CD4-positive, alpha-beta T cell treated with Interleukin-6 for 4 hours (primary cell): ENCODE measurements around the gene CAPZA2.
"Not testable (repeated sequence)": the region's sequence is repeated elsewhere in the genome, so short reads cannot be mapped to it uniquely, and the experiment has no call there.

Experiments used
- DNase-seq: peaks from one replicate; pipeline ENCODE4 v3.0.0-alpha.2; 2020; ENCODE audit warnings: mixed read lengths

CAPZA2 gene

DNA sequence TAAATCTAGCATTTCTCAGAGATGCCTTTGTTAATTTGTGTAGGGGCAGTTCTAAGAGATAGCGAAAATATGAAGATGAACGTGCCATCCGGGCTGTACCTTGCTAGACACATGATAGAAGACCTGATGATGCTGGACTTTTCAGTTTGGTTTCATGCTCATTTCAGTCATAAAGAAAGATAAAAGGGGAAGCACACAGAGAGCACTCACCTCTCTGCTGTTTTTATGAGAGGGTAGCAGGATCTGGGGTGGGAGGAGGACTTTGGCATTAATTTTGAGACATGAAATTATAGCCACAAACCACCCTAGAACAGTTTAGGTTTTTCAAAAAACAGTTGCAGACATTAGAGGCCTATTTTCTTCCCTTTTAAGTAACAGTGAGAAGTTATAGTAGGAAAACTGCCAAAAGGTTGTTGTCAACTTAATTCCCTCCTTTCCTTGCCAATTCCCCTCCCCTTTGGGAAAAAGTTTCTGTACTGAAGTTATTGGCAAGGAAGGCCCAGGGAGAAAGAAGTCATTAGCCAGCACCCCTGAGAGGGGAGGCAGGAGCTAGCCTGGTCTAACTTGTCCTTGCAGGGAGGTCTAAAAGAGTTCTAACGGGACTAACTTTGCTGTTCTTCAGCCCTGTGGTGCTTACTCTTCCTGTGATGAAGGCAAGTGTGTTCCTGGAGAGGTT lies 93.6 kb downstream of the CAPZA2 start:
- no peak for DNase-seq

DNA sequence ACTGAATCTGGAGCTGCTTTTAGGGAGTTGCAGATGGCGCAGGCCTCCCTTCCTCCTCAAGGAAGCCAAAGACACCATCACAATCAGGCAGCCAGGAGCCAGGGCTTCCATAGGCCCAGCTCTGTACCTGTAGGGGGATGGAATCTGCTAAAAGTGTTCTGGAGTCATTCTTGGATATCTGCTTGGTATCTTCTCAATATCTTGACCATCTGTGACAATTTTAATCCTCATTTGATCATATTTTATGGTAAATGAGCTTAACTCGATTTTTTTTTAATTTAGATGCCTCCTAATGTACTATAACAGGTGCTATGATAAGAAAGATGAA lies 94.1 kb downstream of the CAPZA2 start:
- no peak for DNase-seq

DNA sequence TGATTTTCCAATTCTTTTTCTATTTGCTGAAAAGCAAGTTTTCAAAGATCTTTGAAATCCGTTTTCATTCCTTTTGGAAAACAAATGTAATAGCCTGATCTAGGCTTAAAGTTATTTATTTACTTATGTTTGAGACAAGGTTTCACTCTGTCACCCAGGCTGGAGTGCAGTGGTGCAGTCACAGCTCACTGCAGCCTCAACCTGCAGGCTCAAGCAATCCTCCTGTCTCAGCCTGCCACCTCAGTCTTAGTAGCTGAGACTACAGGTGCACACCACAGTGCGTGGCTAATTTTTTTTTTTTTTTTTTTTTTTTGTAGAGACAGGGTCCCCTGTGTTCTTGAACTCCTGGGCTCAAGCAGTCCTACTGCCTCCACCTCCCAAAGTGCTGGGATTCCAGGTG lies 95.5 kb downstream of the CAPZA2 start:
- DNase-seq = no peak

GRCh38 chr7:116961966-116962673 lies 99.7 kb downstream of the CAPZA2 start:
- not testable (repeated sequence) for DNase-seq

- DNase-seq = no peak
Measured at GRCh38 chr7:116963234-116963633, 100.8 kb downstream of the CAPZA2 start.

DNA sequence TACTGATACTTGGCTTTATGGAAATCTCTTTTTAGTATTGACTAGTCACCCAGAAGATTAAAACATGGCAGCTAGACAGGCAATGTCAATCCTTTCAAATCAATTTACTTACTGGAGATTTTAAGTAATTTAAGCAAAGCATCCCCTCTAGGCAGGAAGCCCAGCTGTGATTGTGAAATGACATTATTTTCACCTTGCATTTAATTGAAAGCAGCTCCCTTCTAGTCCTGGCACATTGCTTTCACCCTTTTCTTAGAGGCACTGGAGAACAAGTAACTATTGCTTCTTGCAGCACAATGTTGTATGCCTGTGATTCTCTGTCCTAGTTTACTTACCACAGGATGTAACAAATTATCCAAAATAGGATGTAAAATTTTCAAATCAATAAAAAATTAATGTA lies 104.2 kb downstream of the CAPZA2 start:
- no peak for DNase-seq

DNA sequence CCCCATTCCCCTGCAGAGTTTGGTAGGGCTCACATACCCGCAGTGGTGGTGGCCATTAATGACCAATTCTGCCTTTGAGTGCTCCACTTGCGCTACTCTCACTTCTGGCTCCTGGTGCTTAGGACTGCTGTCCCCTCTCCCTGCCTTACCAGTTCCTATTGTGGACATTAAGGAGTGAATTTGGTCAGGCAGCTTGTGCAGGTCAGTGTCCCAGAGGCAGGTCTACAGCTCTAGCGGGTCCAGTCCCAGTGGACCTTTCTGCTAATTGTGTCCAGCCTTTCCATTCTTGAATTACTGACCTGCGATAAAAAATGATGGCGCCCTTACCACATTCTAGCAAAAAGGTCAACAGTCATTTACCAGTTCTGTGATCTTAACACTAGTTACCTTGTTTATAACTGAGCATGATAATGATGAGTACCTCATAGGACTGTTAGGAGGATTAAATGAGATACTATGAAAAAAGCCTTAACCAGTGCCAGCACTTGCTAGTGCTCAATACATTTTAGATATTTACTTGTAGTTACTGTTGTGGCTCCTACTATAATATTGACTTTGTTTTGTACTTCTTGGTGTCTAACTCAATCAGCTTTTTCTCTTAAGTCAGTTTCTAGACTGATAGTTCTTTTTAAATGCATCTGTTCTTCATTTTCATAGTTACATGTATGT lies 105.0 kb downstream of the CAPZA2 start:
- no peak for DNase-seq

- no peak for DNase-seq
Measured at GRCh38 chr7:116967983-116968382, 105.6 kb downstream of the CAPZA2 start.

DNA sequence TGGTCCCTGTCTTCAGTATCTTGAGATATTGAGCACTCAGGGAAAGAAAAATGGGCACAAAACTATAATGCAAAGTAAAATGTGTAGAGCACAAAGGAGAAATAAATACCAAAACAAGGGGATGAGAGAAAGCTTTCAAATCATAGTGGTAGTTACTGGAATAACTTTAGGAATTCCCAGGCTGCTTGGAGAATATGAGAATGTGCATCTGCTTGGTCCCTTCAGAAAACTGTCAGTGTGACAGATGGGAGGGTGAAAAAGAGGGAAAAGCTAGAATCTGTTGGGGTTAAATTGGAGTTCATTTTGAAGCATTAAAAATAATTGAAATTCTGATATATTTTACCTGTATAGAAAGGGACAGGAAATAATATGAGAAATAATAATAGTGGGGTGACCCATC lies 106.2 kb downstream of the CAPZA2 start:
- no peak for DNase-seq

- no peak for DNase-seq
Measured at GRCh38 chr7:116969371-116969902, 107.0 kb downstream of the CAPZA2 start.

DNA sequence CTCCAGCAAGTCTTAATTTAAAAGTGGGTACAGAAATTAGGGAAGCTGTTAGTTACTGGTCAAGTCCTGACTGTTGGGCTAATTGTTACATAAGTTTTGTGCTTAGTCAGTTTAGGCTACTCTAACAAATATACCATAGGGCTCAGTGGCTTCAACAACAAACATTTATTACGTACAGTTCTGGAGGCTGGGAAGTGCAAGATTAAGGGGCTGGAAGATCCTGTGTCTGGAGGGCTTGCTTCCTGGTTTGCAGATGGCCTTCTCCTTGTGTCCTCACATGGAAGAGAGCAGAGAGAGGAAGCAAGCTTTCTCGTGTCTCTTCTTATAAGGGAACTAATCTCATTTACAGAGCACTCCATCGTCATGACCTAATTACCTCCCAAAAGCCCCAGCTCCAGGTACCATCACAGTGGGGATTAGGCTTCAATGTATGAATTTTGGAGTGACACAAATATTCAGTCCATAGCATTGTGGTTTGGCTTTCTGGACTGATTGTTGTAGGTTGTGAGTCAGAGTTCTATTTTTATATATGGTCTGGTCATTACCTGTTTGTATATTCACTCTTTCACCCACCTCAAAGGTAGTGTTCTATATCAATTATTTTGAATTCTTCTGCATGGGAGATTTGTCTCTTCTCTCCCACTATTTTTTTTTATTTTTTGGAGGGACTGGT lies 108.0 kb downstream of the CAPZA2 start:
- DNase-seq = no peak

GRCh38 chr7:116971153-116971552 lies 108.8 kb downstream of the CAPZA2 start:
- DNase-seq = not testable (repeated sequence)
